GM19035 (cell line): ENCODE data around the gene KRTAP10-8.
"Not testable (repeated sequence)": the region's sequence is repeated elsewhere in the genome, so short reads cannot be mapped to it uniquely, and the experiment has no call there.

Experiments
- ATAC-seq: cut with Tn5 transposase; IDR thresholded peaks from one replicate; pipeline ENCODE4 v1.9.1; 2021; ENCODE audit not compliant: unreplicated experiment

The KRTAP10-8 gene

DNA sequence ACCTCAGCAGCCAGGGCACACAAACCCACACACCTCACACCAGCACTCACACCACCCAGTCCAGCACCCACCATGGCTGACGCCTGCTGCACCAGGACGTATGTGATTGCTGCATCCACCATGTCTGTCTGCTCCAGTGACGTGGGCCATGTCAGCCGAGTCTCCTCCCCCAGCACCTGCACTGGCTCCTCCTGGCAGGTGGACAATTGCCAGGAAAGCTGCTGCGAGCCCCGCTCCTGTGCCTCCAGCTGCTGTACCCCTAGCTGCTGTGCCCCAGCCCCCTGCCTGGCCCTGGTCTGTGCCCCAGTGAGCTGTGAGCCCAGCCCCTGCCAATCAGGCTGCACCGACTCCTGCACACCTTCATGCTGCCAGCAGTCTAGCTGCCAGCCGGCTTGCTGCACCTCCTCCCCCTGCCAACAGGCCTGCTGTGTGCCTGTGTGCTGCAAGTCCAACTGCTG is at the start of gene KRTAP10-8:
Gene KRTAP10-8, plus strand, starts transcription at position 51 of the 458 bp plus-strand sequence. Its CDS starts 22 bp downstream, at position 73.
- ATAC-seq, result no peak

GRCh38 chr21:44564099-44564498 is 47.8 kb upstream of the KRTAP10-8 start:
- ATAC-seq, result no peak

- no peak for ATAC-seq
Observed at GRCh38 chr21:44564886-44565598, 46.8 kb upstream of the KRTAP10-8 start.

GRCh38 chr21:44566403-44566802 is 45.5 kb upstream of the KRTAP10-8 start:
- no peak for ATAC-seq

- ATAC-seq, result no peak
Observed at GRCh38 chr21:44567481-44568171, 44.3 kb upstream of the KRTAP10-8 start.

GRCh38 chr21:44568261-44568660 is 43.6 kb upstream of the KRTAP10-8 start:
- no peak for ATAC-seq

- no peak for ATAC-seq
Observed at GRCh38 chr21:44568667-44569556, 43.0 kb upstream of the KRTAP10-8 start.

DNA sequence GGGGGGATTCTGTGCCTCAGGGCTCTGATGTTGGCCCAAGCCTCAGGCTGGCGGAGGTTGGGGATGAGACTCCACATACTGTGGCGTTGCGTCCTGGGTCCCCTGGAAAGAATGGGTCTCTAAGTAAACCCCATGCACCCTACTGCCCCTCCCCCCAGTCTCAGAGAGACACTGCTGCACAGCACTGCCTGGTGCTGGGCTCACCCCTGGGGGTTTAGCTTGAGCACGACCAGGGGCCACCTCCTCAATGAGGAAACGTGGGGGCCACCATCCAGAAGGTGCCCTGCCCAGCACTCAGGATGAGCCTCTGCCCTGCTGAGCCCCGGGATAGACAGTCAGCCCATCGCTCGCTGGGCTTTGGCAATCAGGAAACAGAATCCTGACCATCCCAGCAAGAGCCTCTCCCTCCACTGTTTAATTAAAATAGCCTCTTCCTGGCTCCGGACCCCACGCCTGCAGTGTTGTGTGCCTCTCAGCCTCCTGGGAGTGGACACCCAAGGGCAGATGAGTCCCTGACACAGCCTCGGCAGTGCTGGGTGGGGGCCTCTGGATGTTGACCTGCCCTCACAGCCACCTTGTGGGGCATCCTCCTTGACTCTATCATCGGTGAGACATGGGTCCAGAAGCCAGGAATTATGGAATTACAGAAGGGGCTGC is 41.9 kb upstream of the KRTAP10-8 start:
- ATAC-seq, result no peak

DNA sequence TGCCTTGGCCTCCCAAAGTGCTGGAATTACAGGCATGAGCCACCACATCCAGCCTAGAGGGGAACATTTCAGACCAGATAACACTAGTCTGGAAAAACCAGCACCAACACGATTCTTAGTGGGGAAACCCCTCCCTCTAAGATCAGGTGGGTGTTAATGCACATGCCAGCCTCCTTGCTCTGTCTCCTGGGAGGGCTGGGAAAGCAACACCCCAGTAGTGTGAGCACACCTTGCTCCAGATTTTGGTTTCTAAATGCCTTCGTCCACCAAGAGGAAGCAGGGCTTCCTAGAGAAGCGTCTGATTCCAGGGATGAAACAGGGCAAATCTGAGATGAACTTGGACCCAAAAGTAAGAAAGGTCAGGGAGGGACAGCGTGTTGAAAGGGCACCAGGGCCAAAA is 40.6 kb upstream of the KRTAP10-8 start:
- ATAC-seq, result no peak

- ATAC-seq, result no peak
Observed at GRCh38 chr21:44571844-44572782, 39.8 kb upstream of the KRTAP10-8 start.

GRCh38 chr21:44572959-44573583 is 38.8 kb upstream of the KRTAP10-8 start:
- no peak for ATAC-seq

DNA sequence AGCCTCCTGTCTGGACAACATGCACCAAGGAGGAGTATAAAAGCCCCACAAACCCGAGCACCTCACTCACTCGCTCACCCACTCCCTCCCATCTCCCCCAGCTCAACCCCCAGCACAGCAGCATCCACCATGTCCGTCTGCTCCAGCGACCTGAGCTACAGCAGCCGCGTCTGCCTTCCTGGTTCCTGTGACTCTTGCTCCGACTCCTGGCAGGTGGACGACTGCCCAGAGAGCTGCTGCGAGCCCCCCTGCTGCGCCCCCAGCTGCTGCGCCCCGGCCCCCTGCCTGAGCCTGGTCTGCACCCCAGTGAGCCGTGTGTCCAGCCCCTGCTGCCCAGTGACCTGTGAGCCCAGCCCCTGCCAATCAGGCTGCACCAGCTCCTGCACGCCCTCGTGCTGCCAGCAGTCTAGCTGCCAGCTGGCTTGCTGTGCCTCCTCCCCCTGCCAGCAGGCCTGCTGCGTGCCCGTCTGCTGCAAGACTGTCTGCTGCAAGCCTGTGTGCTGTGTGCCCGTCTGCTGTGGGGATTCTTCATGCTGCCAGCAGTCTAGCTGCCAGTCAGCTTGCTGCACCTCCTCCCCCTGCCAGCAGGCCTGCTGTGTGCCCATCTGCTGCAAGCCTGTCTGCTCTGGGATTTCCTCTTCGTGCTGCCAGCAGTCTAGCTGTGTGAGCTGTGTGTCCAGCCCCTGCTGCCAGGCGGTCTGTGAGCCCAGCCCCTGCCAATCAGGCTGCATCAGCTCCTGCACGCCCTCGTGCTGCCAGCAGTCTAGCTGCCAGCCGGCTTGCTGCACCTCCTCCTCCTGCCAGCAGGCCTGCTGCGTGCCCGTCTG is 38.0 kb upstream of the KRTAP10-8 start, which contains the start of gene KRTAP10-4:
Gene KRTAP10-4, plus strand, starts transcription at position 100 of the 827 bp plus-strand sequence. Its CDS starts 30 bp downstream, at position 130.
- ATAC-seq, result not testable (repeated sequence)

DNA sequence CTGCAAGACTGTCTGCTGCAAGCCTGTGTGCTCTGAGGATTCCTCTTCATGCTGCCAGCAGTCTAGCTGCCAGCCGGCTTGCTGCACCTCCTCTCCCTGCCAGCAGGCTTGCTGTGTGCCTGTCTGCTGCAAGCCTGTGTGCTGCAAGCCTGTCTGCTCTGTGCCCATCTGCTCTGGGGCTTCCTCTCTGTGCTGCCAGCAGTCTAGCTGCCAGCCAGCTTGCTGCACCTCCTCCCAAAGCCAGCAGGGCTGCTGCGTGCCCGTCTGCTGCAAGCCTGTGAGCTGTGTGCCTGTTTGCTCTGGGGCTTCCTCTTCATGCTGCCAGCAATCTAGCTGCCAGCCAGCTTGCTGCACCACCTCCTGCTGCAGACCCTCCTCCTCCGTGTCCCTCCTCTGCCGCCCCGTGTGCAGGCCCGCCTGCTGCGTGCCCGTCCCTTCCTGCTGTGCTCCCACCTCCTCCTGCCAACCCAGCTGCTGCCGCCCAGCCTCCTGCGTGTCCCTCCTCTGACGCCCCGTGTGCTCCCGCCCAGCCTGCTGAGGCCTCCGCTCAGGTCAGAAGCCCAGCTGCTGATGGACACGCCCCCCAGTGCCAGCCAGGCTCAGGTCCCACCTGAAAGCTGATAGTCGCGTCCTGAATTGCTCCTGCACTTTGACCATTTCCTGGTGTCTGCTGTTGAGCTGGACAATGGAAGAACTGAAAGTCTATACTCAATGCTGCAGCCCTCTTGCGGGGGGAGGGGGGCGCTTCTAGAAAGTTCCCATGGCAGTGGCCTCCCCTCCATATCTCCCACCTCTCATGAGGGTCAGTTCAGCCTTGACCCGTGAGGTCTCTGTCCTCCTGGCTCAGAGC is 37.2 kb upstream of the KRTAP10-8 start:
- no peak for ATAC-seq

DNA sequence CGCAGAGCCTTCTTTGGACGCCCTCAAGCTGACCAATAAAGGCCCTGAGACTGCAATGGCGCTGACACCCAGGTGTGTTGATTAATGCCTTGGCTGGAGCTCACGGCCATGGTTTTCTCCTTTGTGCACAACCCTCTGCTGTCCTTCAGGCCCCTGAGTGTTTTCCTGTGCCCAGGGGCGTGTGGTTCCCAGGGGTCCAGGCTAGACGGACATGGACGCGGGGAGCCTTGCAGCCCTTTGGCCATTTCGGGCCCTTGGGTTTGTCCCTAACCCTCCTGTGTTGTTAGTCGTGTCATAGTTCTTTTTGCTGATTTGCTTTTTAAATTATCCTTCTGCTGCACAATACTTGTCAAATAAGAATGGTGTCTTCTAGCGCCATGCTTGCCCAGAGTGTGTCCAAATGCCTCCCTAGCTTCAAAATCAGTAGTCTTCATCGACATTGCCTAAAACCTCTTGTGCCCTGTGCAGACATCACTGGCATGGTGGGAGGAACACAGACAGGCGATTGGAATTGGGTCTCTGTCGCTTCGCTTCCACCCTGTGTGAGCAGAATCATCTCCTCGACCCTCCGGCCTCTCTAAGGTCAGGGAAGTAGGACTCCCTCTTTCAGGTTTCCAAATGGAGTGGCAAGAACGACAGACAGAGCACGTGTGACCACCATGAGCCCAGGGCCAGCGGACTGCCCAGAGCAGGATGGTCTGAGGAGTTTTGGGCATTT is 36.4 kb upstream of the KRTAP10-8 start:
- no peak for ATAC-seq

GRCh38 chr21:44576025-44576420 is 35.9 kb upstream of the KRTAP10-8 start:
- ATAC-seq, result no peak

GRCh38 chr21:44578371-44579055 is 33.4 kb upstream of the KRTAP10-8 start:
- ATAC-seq, result no peak
